ENCODE results near the gene REG4. TPM values are rescaled to one million over a fixed set of nuclear protein-coding genes. Genes with fewer than 3 reads are reported as not detected.

REG4 gene
- polyA plus RNA-seq, 3 donors: not detected

- Histone ChIP-seq H2AFZ (ENCODE audit: insufficient read depth, low read depth, low read length, poor library complexity, severe bottlenecking) (no peak overlapping the region), H3K9ac (ENCODE audit: insufficient read depth, low read length, poor library complexity, severe bottlenecking) (no peak overlapping the region), H3K27me3 (ENCODE audit: control insufficient read depth in 2 of 2, insufficient read depth in 2 of 2, low read length in 2 of 2) (no peaks in the 10 kb centered on the region), H3K4me1 (ENCODE audit: control insufficient read depth in 1 of 2, insufficient read depth in 2 of 2, low read length in 2 of 2) (no peaks in the 10 kb centered on the region), H3K27ac (ENCODE audit: low read depth in 1 of 2, low read length in 2 of 2) (no peak overlapping the region), H3K79me2 (ENCODE audit: insufficient read depth, low read length) (no peaks in the 10 kb centered on the region), H3K4me3 (replicated peaks in 1 of 3; ENCODE audit: low read depth in 2 of 3, low read length in 3 of 3) (no peak overlapping the region), H3K9me3 (replicated peaks in 1 of 2; ENCODE audit: control insufficient read depth in 1 of 2, insufficient read depth in 1 of 2, low read length in 2 of 2) (no peaks in the 10 kb centered on the region), H3K4me2 (replicated peaks; ENCODE audit: extremely low read depth, low read length, poor library complexity, severe bottlenecking) (no peak overlapping the region), H3K36me3 (replicated peaks in 1 of 2; ENCODE audit: control insufficient read depth in 1 of 2, insufficient read depth in 2 of 2, low read length in 2 of 2) (no peaks in the 10 kb centered on the region), H4K20me1 (ENCODE audit: insufficient read depth, low read length) (no peaks in the 10 kb centered on the region)
- intact Hi-C loops (cut with micrococcal nuclease): no loop called here
- no peaks in the 10 kb centered on the region for H3K4me1 Mint-ChIP-seq
- peaks cover 0 to 2% (median 0%) of the 10 kb centered on the region in 7 donors for H3K9me3 Mint-ChIP-seq
- no peak overlapping the region for H3K27ac Mint-ChIP-seq
- peaks cover 0 to 5% (median 4%) of the 10 kb centered on the region in 3 donors for H3K27me3 Mint-ChIP-seq (ENCODE audit: low read depth in 3 of 3)
- TF ChIP-seq CTCF (IDR thresholded peaks at IDR 0.05): no peak
- no peaks in the 10 kb centered on the region for H3K36me3 Mint-ChIP-seq
- no peak overlapping the region for H3K4me3 Mint-ChIP-seq
- 100% methylated on average over 5 of the region's 13 CpGs for WGBS (ENCODE audit: insufficient coverage)
- DNase-seq: no peak
These were observed 5.5 kb downstream of the REG4 start for GRCh38 chr1:119805746-119806145.

DNA sequence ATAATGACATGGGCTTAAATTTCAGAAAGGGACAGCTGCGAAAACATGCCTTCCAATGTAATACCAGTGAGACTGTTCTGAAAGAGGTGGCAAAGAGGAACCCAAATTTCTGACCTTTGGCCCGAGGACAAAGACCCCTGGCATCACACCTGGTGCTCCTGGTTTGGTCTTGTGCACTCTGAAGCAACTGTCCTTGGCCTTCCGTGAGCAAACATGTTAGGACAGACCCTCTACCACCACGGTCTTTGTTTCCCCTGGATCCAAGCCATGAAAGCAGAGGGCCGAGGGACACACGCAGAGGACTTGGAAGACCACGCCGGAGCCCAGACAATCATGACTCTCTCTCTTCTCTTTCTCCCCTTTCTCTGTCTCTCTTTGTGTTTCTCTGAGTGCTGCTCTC, 6.0 kb downstream of the REG4 start:
- no peak overlapping the region for H3K27ac Mint-ChIP-seq

More for the DNA sequence above, 6.0 kb downstream of the REG4 start:
- Histone ChIP-seq H3K36me3 (replicated peaks in 1 of 2; ENCODE audit: control insufficient read depth in 1 of 2, insufficient read depth in 2 of 2, low read length in 2 of 2) (no peaks in the 10 kb centered on the region), H3K9me3 (replicated peaks in 1 of 2; ENCODE audit: control insufficient read depth in 1 of 2, insufficient read depth in 1 of 2, low read length in 2 of 2) (no peaks in the 10 kb centered on the region), H3K4me3 (replicated peaks in 1 of 3; ENCODE audit: low read depth in 2 of 3, low read length in 3 of 3) (no peak overlapping the region), H3K79me2 (ENCODE audit: insufficient read depth, low read length) (no peaks in the 10 kb centered on the region), H3K4me2 (replicated peaks; ENCODE audit: extremely low read depth, low read length, poor library complexity, severe bottlenecking) (no peak overlapping the region), H3K9ac (ENCODE audit: insufficient read depth, low read length, poor library complexity, severe bottlenecking) (no peak overlapping the region), H3K27me3 (ENCODE audit: control insufficient read depth in 2 of 2, insufficient read depth in 2 of 2, low read length in 2 of 2) (no peaks in the 10 kb centered on the region), H2AFZ (ENCODE audit: insufficient read depth, low read depth, low read length, poor library complexity, severe bottlenecking) (no peak overlapping the region), H3K4me1 (ENCODE audit: control insufficient read depth in 1 of 2, insufficient read depth in 2 of 2, low read length in 2 of 2) (no peaks in the 10 kb centered on the region), H4K20me1 (ENCODE audit: insufficient read depth, low read length) (no peaks in the 10 kb centered on the region), H3K27ac (ENCODE audit: low read depth in 1 of 2, low read length in 2 of 2) (no peak overlapping the region)
- H3K27me3 Mint-ChIP-seq (ENCODE audit: low read depth in 3 of 3): peaks cover 0 to 5% (median 4%) of the 10 kb centered on the region in 3 donors
- intact Hi-C loops (cut with micrococcal nuclease): no loop called here
- H3K4me3 Mint-ChIP-seq: no peak overlapping the region
- H3K36me3 Mint-ChIP-seq: no peaks in the 10 kb centered on the region
- no peak for TF ChIP-seq CTCF (IDR thresholded peaks at IDR 0.05)
- WGBS (ENCODE audit: insufficient coverage): 98% methylated on average over 8 of the region's 8 CpGs
- H3K9me3 Mint-ChIP-seq: peaks cover 0 to 2% (median 0%) of the 10 kb centered on the region in 7 donors
- DNase-seq: no peak
- no peaks in the 10 kb centered on the region for H3K4me1 Mint-ChIP-seq

All from CD14-positive monocyte (primary cell).